HG02678 (cell line): ENCODE measurements around the gene COG2.
"Not testable (repeated sequence)": the region's sequence is repeated elsewhere in the genome, so short reads cannot be mapped to it uniquely, and the experiment has no call there.

Experiments
- ATAC-seq: cut with Tn5 transposase; IDR thresholded peaks from one replicate; pipeline ENCODE4 v1.9.1; 2021; ENCODE audit warnings: mild to moderate bottlenecking, moderate library complexity; ENCODE audit not compliant: unreplicated experiment

Gene COG2

DNA sequence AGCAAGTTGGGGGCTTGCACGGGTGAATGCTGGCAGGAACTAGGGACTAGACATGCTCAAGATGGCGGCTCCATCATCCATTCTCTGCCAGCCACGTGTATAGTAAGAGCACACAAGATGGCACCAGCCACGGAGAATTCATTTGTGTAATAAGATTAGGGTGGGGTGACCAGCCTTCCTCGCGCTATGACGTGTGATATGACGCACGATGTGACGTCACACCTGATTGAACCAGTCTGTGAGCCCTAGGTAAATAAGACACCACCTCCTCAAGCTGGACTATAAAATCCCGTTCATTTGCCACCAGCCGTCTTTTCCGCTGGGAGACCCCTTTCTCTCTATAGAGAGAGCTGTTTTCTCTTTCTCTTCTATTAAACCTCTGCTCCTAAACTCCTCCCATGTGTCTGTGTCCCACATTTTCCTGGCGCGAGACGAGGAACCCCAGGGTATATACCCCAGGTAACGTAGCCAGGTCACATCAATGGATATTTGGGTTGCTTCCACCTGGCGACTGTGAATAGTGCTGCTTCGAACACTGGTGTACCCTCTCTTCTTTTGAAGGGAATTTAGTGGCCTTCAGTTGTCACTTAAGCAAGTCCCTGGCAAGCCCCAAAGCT lies 18.1 kb upstream of the COG2 start:
- ATAC-seq: no peak

DNA sequence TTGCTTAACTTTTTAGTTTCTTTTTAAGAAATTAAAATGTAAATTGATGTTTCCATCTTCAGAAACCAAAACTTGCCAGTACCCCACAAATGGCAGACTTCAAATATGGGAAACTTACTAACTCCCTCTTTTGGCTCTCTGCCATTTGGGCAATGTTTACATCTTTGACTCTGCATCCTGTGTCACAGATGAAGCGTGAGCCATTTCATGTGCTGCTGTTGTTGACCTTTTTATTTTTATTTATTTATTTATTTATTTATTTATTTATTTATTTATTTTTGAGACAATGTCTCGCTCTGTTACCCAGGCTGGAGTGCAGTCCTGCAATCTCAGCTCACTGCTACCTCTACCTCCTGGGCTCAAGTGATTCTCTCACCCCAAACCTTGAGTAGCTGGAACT lies 16.0 kb upstream of the COG2 start:
- ATAC-seq: no peak

DNA sequence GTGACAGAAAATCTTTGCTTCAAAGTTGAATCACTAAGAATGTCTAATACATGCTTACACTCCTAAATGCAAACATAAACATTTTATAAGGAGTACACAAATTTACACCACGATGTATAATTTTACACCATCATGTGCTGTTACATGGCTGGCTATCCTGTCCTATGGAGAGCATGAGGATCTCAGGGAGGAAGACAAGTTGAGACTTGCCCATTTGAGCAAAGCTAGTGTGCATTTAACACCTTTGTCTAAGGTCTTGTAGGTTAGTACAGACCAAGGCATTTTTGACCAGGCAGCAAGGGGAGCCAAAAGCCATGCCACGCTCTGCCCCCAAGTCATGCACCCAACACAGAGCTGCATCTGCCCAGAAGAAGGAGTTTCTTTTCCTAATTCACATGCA lies 14.5 kb upstream of the COG2 start:
- ATAC-seq: no peak

DNA sequence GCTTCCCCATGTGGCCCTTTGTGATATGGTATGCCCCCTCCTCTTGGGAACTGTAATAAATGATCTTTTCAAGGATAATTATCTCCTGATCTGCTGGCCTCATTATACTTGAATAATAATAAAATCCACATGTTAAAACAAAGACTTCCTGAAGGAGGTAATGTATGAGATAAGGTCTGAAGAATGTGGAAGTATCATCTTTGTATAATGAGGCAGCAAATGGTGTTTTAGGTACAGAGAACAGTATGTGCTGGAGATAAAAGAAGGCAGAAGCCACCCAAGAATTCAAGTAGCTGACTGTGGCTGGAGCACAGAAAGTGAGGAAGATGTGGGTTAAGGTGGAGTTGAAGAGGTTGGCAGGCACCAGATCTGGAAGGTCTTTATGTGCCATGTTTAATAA lies 12.8 kb upstream of the COG2 start:
- no peak for ATAC-seq

DNA sequence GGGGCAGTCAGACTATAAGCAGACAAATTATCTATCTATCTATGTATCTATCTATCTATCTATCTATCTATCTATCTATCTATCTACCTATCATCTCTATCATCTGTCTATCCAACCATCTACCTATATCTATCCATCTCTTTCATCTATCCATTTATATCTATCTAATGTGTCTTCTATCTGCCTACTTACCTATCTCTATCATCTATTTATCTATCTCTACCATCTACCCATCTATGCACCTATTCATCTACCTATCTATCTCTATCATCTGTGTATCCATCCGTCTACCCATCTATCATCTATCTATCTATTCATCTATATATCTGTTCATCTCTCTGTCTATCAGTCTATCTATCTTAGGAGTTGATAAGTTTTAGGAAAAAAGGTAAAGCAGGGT lies 10.8 kb upstream of the COG2 start:
- ATAC-seq: no peak

DNA sequence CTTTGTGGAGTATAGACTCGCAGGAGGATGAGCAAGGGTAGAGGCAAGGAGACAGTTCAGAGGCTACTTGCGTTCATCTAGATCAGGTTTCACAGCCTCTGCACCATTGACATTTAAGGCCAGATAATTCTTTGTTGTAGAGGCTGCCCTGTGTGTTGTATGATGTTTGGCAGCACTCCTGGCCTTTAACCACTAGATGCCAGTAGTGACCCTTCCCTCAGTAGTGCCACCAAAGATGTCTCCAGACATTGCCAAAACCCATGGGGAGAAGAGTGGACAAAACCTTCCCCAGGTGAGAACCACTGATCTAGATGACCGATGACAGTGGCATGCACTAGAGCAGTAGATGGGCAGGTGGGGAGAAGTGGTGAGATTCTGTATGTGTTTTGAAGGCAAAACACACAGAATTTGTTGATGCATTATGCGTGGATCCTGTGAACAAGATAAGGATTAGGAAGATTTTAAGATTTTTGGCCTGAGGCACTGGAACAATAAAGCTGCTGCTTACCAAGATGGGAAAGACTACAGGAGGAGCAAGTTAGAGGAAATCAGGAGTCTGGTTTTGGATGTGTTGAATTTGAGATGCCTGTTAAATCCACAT lies 9.9 kb upstream of the COG2 start:
- ATAC-seq: no peak

DNA sequence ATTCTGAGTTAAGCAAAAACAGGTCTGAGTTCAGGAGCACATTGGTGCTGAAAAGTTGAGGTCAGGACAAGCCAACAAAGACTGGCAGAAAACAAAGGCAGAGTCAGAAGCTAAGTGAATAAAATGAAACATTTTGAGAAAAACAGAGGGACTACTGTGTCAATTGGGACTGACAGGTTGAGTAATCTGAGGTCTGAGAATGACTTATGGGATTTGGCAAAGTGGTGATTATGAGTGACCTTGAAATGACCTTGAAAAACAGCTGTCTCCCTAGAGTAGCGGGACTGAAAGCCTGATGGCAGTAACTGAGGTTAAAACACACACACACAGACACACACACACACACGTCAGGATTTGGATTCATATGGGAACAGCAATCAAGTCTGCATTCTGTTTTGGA lies 8.8 kb upstream of the COG2 start:
- ATAC-seq: no peak

DNA sequence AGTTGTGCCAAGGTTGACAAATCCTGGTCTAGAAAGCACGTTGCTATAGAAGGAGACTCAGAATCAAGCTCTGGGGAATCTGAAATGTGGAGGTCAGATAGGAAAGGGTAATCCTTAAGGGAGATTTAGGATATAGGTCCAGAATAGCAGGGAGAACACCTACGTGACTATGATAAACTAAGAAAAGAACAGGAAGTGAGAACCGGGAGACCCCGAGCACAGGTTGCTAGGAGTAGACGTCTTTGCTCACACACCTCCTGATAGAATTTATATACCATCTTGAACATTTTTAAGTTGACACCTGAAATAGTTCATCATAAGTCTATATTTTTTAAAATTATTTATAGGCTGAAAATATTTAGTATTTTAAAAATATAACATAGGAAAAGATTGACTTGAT lies 7.9 kb upstream of the COG2 start:
- no peak for ATAC-seq

DNA sequence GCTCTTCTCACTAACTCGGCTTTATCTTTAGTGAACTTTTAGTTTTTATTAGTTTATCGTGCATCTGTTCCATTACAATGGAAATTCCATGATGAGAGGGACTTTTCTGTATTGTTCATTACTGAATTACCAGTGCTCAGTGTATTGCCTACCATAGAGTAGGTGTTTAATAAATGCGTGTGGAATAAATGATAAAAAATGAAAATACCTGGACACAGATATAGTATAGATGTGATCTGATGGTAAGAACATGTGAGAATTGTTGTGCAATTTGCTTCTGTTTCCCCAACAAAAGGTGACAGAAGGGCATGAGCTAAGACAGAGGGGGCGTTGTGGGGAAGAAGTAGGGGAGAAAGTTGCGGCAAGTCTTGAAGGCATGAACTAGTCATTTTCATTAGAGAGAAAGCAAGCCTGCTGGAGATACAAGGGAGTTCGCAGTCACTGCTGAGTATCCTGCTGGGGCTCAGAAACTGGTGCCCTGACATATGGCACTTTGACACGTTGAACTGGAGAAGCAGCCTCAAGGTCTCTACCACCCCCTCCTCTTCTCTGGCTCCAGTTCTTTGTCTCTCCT lies 5.6 kb upstream of the COG2 start:
- no peak for ATAC-seq

DNA sequence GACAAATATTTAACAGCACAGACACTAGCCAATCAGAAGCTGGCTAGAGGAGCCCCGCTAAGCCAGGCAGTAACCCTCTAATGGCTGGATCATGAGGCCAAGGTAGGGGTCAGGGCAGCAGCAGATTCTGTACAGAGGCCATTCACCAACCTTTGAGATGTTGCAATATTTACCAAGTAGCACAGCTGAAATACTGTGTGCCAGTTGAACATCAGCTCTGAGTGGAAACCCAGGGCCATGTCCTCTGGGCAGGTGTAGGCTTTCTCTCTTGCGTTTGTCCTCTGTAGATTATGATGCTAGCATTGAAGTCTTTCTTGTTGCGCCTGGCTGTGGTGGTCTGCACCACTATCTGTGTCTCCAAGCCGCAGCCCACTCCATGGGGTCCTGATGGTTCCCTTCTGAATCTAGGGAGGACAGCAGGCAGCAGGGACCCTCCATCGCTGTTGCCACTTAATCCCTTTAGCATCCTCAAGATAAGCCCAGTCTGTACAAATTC lies 2.5 kb upstream of the COG2 start:
- ATAC-seq: no peak

DNA sequence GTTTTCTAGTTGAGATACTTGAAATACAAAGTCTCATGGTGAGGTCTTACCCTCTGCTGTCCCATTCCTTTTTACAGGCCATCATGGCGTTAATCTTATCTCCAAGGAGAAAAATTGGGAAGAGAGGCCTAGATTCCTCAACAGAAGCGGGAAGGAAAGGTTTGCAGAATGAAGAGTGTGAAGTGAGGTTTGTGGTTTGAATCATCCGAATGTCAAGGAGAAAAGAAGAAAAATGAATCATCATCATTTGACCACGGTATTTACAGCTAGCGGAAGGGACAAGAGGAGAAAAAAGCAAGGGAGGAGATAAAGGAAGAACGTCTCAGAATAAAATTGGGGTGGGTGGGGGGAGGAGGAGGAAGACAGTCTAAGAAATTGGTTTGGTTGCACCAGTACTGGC lies 935 bp upstream of the COG2 start:
- ATAC-seq: no peak

DNA sequence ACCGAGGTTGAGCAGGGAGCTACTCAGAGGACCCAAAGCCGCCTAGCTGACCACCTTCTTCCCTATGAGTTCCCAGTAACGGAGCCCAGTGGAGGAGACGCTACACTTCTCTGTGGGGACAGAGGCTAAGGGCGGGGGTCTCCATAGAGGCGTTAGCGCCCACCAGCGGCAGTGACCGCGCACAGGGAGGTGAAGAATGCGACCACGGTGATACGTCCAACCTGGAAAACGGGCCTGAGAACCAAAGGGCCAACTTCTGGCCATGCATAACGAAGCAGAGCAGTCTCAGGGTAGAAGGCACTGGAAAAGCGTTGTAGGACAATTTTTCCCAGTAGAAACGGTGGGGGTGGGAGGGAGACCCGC lies 400 bp upstream of the COG2 start:
- no peak for ATAC-seq

DNA sequence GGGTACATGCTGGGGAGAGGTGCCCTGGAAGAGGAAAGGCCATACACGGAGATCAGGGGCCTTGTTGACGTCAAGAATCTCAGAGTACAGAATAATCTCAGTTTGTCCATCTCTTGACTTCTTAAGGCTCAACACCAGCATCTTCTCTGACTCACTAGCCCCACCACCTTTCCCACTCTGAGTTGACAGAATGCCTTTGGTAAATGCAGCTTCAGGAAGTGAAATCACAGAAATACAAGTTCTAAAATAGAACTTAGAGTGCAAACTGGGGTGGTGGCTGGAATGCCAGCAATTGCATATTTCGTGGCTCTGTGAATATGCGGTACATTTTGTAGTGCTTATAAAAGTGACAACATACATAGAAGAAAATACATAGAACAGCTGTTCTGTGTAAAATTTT lies 1.6 kb downstream of the COG2 start:
- ATAC-seq: no peak

DNA sequence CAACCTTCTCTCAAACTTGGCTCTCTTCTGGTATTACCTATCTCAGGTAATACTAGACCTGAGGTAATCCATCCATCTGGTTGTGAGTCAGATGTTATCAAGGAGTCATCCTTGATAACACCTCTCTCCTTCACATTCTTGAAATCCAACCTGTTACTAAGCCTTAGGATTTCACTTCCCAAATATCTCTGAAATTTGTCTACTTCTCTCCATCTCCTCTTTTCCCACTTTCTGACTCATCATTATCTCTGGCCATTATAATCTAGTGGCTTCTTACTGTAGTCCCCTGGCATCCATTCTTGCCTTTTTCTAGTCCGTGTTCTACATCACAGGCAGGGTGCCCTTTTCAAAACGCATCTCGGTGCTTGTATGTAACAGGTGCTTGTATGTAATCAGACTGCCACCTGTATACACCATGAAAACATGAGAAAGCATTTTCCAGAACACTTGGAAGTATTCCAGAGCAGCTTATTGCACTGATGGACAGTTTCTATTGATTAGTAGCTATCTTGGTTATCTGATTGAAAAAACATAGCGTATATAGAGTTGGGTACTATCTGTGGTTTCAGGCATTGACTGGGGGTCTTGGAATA lies 4.5 kb downstream of the COG2 start:
- no peak for ATAC-seq

DNA sequence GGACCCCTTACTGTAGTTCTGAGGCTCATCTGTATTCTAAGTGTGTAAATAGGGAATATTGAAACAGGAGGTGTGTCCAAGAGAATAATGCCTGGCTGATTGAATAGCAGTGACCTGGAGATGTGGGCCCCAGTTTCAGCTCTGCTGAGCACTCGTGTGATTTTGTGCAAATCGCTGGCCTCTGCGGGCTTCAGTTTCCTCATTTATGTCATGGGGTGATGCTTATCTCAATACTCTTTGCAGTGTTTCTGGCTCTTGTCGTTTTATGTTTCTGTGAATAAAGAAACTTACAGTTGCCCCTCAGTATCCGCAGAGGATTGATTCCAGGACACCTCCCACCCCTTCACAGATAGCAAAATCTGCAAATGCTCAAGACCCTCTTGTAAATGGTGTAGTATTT lies 5.0 kb downstream of the COG2 start:
- ATAC-seq: no peak

DNA sequence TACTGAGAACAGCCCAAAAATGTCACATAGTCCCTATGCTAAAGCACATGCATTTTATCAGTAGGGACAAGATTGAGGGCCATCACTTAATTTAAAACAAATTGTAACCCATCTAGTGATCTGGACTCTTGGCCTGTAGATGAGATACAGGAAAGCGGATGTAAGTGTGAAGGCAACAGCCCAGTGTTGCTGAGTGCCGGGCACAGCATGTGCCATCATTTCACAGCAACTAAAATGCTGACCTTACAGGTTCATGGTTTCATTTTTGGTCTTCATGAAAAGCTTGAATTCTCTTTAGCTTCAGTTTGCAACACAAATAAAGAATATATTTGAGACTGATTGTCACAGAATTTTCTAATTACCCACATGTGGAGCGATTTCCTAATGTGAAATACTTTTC lies 5.8 kb downstream of the COG2 start:
- no peak for ATAC-seq

DNA sequence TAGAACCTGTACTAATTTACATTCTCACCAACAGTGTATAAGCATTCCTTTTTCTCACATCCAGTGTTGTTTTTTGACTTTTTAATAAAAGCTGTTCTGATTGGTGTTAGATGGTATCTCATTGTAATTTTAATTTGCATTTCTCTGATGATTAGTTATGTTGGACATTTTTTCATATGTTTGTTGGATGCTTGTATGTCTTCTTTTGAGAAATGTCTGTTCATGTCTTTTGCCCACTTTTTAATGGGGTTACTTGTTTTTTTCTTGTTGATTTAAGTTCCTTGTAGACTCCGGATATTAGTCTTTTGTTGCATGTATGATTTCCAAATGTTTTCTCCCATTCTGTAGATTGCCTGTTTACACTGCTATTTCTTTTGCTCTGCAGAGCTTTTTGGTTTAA lies 8.0 kb downstream of the COG2 start:
- ATAC-seq: no peak

DNA sequence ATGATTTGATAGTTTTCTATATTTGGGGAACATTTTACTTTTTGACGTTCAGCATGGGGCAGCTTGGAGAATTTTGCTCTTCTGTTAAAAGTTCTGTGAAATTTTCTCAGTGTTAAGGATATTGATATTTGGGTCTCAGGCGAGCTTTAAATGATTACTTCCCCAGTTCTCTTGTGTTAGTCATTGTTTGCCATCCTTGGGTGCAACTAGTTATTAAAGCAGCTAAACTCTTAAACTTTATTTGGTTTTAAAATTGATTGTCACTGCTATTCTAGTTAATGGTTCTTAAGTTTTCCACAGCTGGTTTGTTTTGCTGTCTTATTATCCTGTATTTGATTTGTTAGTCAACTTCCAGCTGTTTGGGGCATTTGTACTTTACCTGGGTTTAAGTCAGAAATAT lies 9.0 kb downstream of the COG2 start:
- no peak for ATAC-seq

DNA sequence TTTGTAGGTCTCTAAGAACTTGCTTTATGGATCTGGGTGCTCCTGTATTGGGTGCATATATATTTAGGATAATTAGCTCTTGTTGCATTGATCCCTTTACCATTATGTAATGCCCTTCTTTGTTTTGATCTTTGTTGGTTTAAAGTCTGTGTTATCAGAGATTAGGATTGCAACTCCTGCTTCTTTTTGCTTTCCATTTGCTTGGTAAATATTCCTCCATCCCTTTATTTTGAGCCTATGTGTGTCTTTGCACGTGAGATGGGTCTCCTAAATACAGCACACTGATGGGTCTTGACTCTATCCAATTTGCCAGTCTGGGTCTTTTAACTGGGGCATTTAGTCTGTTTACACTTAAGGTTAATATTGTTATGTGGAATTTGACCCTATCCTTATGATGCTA lies 14.4 kb downstream of the COG2 start:
- ATAC-seq: not testable (repeated sequence)

DNA sequence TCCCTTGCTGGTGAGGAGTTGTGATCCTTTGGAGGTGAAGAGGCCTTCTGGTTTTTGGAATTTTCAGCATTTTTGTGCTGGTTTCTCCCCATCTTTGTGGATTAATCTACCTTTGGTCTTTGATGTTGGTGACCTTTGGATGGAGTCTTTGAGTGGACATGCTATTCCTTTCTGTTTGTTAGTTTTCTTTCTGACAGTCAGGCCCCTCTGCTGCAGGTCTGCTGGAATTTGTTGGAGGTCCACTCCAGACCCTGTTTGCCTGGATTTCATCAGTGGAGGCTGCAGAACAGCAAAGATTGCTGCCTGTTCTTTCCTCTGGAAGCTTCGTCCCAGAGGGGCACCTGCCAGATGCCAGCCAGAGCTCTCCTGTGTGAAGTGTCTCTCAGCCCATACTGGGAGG lies 15.8 kb downstream of the COG2 start:
- ATAC-seq: not testable (repeated sequence)

DNA sequence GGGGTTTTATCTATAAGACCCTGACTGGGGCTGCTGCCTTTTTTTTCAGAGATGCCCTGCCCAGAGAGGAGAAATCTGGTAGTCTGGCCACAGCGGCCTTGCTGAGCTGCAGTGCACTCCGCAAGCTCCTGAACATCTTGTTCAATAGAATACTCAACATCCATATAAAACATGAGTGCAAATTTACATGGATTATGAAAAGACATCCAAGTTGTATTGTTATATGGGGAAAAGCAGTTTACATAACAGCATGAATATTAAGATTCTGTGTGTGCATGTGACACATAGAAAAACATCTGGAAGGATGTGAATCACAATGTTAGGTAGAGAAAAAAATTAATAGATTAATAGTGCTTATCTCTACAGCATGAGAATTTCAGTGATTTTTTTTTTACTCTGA lies 16.4 kb downstream of the COG2 start:
- no peak for ATAC-seq

DNA sequence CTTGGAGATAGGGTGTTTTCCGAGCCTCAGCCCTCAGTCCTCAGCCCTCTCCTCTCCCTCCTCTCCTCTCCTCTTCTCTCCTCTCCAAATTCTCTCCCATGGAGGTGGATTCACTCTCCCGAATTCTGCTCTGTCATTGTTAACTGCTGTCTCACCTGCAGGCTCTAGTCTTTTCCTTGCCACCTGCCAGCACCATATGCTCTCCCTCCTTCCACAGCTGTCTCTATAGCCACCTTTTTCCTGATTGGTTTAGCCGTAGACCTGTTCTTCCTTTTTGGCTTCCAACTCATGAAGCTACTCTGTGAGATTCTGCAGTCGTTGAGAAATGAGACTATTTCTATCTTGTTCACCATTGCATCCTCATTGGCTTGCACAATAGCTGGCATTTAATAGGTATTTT lies 19.7 kb downstream of the COG2 start:
- no peak for ATAC-seq
